ENCODE results near the gene ST8SIA1.

DNA sequence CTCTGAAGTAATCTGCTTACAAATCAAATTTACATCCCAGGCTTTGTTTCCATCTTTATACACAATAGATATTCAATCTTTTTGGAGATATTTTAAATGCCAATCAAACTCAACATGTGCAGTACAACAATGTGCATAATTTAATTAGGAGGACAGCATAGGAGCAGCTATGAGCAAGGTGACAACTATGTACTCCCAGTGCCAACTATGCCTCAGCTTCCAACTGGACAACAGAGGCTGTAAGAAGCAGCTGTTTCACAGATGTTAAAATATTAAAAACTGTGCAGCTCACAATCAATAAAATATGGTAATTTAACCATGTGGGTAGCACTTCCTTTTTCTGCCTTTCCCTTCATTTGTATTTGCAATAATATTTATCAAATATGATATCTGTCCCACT lies 99.9 kb downstream of the ST8SIA1 start:
- no peak for TF ChIP-seq POLR2A (IDR thresholded peaks at IDR 0.05)
- TF ChIP-seq, protein P1, sequence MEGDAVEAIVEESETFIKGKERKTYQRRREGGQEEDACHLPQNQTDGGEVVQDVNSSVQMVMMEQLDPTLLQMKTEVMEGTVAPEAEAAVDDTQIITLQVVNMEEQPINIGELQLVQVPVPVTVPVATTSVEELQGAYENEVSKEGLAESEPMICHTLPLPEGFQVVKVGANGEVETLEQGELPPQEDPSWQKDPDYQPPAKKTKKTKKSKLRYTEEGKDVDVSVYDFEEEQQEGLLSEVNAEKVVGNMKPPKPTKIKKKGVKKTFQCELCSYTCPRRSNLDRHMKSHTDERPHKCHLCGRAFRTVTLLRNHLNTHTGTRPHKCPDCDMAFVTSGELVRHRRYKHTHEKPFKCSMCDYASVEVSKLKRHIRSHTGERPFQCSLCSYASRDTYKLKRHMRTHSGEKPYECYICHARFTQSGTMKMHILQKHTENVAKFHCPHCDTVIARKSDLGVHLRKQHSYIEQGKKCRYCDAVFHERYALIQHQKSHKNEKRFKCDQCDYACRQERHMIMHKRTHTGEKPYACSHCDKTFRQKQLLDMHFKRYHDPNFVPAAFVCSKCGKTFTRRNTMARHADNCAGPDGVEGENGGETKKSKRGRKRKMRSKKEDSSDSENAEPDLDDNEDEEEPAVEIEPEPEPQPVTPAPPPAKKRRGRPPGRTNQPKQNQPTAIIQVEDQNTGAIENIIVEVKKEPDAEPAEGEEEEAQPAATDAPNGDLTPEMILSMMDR (IDR thresholded peaks at IDR 0.05) = no peak

Data from right lobe of liver (tissue), 4 donors.